BJ (cell line): Measurements from ENCODE around the gene OR52M1. TPM values are rescaled to one million over a fixed set of nuclear protein-coding genes. Genes with fewer than 3 reads are reported as not detected.

Experiments
- CTCF ChIA-PET: fragments of 350-600 bp; formaldehyde crosslinking; extraction: SDS; loops from one replicate; lab custom pipeline; 2021; ENCODE audit warnings: antibody characterized with exemption, inconsistent platforms; lab: Yijun Ruan, JAX
- POLR2A ChIA-PET: fragments of 300-600 bp; sonication (Branson Sonifier 250); formaldehyde crosslinking; extraction: SDS; loops from one replicate; lab custom pipeline; 2021; ENCODE audit warnings: antibody characterized with exemption; lab: Charles Lee
- DNase-seq: peaks from one replicate; pipeline ENCODE4 v3.0.0-alpha.2; 2011; ENCODE audit warnings: low read depth
- H3K27me3 ChIP-seq: 2 replicates; pipeline ENCODE4 v1.6.0; 2011; ENCODE audit warnings: low read length; ENCODE audit not compliant: control insufficient read depth, insufficient read depth
- H3K36me3 ChIP-seq: 2 replicates; pipeline ENCODE4 v1.5.1; 2011; ENCODE audit warnings: low read length; ENCODE audit not compliant: control insufficient read depth, insufficient read depth
- H3K4me3 ChIP-seq: 2 replicates; pipeline ENCODE4 v1.5.1; 2011; ENCODE audit warnings: low read depth, mild to moderate bottlenecking, control low read depth, low read length
- CTCF ChIP-seq: IDR thresholded peaks from 2 replicates; pipeline ENCODE4 v1.5.1; 2011; ENCODE audit warnings: low read depth, mild to moderate bottlenecking, control low read depth, inconsistent platforms, low read length, moderate library complexity; ENCODE audit not compliant: insufficient read depth
- polyA plus RNA-seq: library from polyadenylated mRNA; depleted of rRNA; stranded (reverse); fragments of >200 nt; gene quantifications from 2 replicates; pipeline ENCODE4 v1.2.3, GENCODE V29; 2011

Gene OR52M1
- polyA plus RNA-seq, 1 experiment, result not detected

DNA sequence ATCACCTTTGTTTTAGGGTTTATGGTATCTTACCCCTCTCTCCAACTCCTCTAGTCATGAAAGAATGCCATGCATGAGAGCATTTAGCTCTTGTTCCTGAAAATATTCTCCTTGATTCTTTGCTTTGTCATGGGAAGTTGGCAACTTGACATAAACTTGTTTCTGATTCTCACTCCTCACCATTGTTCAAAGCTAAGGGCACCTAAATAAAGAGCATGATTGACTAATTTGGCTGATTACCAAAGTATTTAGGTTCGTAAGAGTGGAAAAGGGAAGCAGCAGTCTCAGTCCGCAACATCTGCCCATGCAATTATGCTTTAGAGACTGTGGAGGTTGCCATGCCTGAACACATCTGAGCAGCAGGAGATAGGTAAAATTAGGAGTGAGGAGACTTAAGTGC is 36.1 kb upstream of the OR52M1 start:
- ChIA-PET POLR2A (no interaction called here), CTCF (interaction anchor here (1.0 to 2.9 kb wide), 3 partner anchors 10 to 323 kb away, joined by 3 to 11 read pairs (median 4); no protein-coding TSS in a partner anchor)
- no peaks in the 10 kb centered on the region for H3K27me3 ChIP-seq
- H3K4me3 ChIP-seq, result no peak overlapping the region
- H3K36me3 ChIP-seq, result no peaks in the 10 kb centered on the region
- no peak for TF ChIP-seq CTCF
- no peak for DNase-seq

DNA sequence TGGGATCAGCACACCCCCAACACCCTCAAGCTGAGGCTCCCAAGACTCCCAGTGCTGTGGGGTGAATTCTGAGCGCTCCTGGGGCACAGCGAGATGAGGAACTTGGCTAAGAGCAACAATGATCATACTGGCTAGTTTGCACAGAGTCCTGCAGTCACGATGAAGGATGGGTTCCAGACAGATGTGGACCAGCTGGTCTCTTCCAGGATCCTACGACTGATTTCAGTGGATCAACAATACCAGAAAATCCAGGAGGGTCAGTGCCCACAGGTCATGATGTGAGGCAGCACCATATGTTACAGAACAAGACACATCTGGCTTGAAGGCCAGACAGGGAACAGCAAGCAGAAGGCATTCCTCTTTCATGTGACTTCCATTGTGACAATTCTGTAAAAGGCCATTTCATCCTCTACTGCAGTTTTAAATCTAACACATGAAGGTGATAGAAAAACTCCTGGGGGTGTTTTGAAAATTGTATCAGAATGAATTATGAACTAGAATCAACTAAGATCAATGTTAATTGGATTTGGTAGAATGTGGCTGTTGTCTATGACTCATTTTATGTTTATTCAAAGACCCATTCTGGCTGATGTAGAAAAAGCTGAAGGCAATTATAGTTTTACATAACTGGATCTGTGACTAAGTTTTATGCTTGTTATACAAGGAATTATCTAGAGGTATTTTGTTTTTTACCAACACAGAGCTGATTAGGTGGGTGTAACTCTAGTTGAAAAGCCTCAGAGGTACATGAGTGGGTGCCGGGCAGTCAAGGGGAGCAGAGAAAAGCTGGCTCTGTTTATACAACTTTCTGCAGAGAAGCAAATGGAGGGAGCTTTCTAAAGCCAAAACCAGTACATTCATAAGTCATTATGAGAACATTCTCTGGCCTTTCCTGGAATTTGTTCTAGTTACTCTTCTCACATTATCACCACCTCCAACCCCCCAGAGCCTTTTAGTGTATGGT is 33.4 kb upstream of the OR52M1 start:
- no peaks in the 10 kb centered on the region for H3K36me3 ChIP-seq
- no peak for TF ChIP-seq CTCF
- no peak overlapping the region for H3K4me3 ChIP-seq
- H3K27me3 ChIP-seq, result no peaks in the 10 kb centered on the region
- DNase-seq, result no peak
- ChIA-PET POLR2A (no interaction called here), CTCF (no interaction called here)

DNA sequence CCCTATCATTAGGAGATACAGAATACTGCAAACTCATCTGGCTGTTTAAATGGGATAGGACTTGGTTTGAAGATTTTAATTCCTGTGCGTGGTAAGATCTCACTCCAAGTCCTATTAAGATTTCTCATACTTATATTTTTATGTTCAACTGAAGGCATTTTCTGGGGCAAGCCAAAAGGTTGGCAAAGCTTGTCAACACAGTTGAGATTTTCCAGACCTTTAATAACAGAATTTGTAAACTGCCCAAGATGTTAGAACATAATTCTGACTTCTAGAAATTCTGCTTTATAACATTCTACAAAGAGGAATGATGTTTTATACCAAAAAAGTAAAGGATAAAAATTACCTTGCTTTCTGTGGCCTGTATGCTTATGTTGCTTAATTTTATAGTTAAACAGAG is 30.8 kb upstream of the OR52M1 start:
- no peak for DNase-seq
- H3K27me3 ChIP-seq, result no peaks in the 10 kb centered on the region
- H3K36me3 ChIP-seq, result no peaks in the 10 kb centered on the region
- POLR2A ChIA-PET, result no interaction called here
- CTCF ChIA-PET, result interaction anchor here (0.8 to 1.9 kb wide), 2 partner anchors 20 to 326 kb away, joined by 3 to 5 read pairs; no protein-coding TSS in a partner anchor
- TF ChIP-seq CTCF, result no peak
- no peak overlapping the region for H3K4me3 ChIP-seq

DNA sequence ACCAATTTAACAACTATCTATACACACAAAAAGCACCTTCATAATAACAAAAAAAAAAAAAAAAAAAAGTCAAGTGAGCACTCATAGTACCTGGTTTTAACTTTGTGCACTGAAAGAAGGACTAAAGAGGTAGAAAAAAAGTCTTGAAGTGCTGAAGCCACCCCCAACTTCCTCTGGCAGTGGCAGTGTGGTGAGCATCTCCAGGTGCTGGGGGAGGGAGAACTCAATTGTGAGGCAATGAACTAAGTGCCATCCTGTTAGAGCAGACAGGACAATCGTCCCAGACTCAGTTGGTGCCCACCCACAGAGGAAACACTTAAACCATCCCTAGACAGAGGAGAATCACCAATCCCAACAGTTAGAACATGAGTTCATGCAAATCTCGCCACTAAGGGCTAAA is 22.7 kb upstream of the OR52M1 start:
- no peak for DNase-seq
- no peak overlapping the region for H3K4me3 ChIP-seq
- H3K36me3 ChIP-seq, result no peaks in the 10 kb centered on the region
- ChIA-PET CTCF (interaction anchor here (3.0 kb wide), 1 partner anchor 336 kb away, joined by 13 read pairs; no protein-coding TSS in a partner anchor), POLR2A (no interaction called here)
- H3K27me3 ChIP-seq, result no peaks in the 10 kb centered on the region
- TF ChIP-seq CTCF, result no peak

DNA sequence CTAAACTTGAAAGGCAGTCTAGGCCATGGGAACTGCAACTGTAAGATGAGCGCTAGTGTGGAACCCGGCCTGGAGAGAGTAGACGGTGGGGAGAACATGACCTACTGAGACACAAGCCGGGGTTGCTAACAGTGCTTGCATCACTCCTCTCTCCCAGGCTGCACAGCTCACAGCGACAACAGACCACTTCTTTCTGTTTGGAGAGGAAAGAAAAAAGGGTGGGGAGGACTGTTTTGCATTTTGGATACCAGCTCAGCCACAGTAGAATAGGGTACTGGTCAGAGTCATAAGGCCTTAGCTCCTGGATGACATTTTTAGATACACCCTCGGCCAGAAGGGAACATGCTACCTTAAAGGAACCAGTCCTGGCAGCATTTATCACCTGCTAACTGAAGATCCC is 22.2 kb upstream of the OR52M1 start:
- DNase-seq, result no peak
- TF ChIP-seq CTCF, result no peak
- CTCF ChIA-PET, result interaction anchor here (3.0 kb wide), 1 partner anchor 336 kb away, joined by 13 read pairs; no protein-coding TSS in a partner anchor
- POLR2A ChIA-PET, result no interaction called here
- H3K4me3 ChIP-seq, result no peak overlapping the region
- no peaks in the 10 kb centered on the region for H3K27me3 ChIP-seq
- H3K36me3 ChIP-seq, result no peaks in the 10 kb centered on the region
